HPDE6-E6E7 (cell line): Measurements from ENCODE around the gene OR5A2.
"Not testable (repeated sequence)": the region's sequence is repeated elsewhere in the genome, so short reads cannot be mapped to it uniquely, and the experiment has no call there.

Source experiments
- DNase-seq: peaks from one replicate; pipeline ENCODE4 v3.0.0; 2011; ENCODE audit warnings: missing footprints; ENCODE audit errors: extremely low spot score

The OR5A2 gene

GRCh38 chr11:59426361-59427067 is at the start of gene OR5A2:
Gene OR5A2 (minus strand): TSS chr11:59426413. CDS start chr11:59422953, 3,460 bp downstream.
- no peak for DNase-seq

GRCh38 chr11:59475176-59475575 is 49.0 kb upstream of the OR5A2 start:
- no peak for DNase-seq

GRCh38 chr11:59473015-59473414 is 46.8 kb upstream of the OR5A2 start, which contains the start of gene OR4D10:
Gene OR4D10 (plus strand): TSS chr11:59473315. CDS start chr11:59477430, 4,115 bp downstream.
- no peak for DNase-seq

GRCh38 chr11:59463190-59463641 is 37.0 kb upstream of the OR5A2 start:
- DNase-seq: no peak

- no peak for DNase-seq
Measured at GRCh38 chr11:59459916-59460315, 33.7 kb upstream of the OR5A2 start.

GRCh38 chr11:59456661-59457060 is 30.4 kb upstream of the OR5A2 start, which contains the start of gene OR4D6:
Gene OR4D6 (plus strand): TSS chr11:59456961. CDS start chr11:59456961, 0 bp downstream.
- DNase-seq: no peak

GRCh38 chr11:59448484-59448883 is 22.3 kb upstream of the OR5A2 start:
- DNase-seq: no peak

- DNase-seq: not testable (repeated sequence)
Measured at GRCh38 chr11:59445624-59446023, 19.4 kb upstream of the OR5A2 start.

- no peak for DNase-seq
Measured at GRCh38 chr11:59437770-59438169, 11.6 kb upstream of the OR5A2 start.

GRCh38 chr11:59436169-59436568 is 10.0 kb upstream of the OR5A2 start, which contains the start of gene OR5A1:
Gene OR5A1 (plus strand): TSS chr11:59436469. CDS start chr11:59443169, 6,700 bp downstream.
- no peak for DNase-seq

GRCh38 chr11:59429924-59430516 is 3.8 kb upstream of the OR5A2 start:
- peak; percentile 38 for DNase-seq

- no peak for DNase-seq
Measured at GRCh38 chr11:59427068-59427382, 812 bp upstream of the OR5A2 start.

- no peak for DNase-seq
Measured at GRCh38 chr11:59425131-59425530, 1.1 kb downstream of the OR5A2 start.

GRCh38 chr11:59423835-59424234 is 2.4 kb downstream of the OR5A2 start:
- DNase-seq: no peak

GRCh38 chr11:59418156-59418555 is 8.1 kb downstream of the OR5A2 start:
- no peak for DNase-seq

- DNase-seq: no peak
Measured at GRCh38 chr11:59417023-59417422, 9.2 kb downstream of the OR5A2 start.

- DNase-seq: no peak
Measured at GRCh38 chr11:59416613-59417012, 9.6 kb downstream of the OR5A2 start.

GRCh38 chr11:59415111-59415510 is 11.1 kb downstream of the OR5A2 start:
- DNase-seq: no peak

- DNase-seq: no peak
Measured at GRCh38 chr11:59413646-59414045, 12.6 kb downstream of the OR5A2 start.

GRCh38 chr11:59403546-59403945 is 22.7 kb downstream of the OR5A2 start:
- DNase-seq: no peak

GRCh38 chr11:59401262-59401552 is 25.0 kb downstream of the OR5A2 start:
- no peak for DNase-seq

- DNase-seq: no peak
Measured at GRCh38 chr11:59400461-59401261, 25.6 kb downstream of the OR5A2 start.

GRCh38 chr11:59394186-59394585 is 32.0 kb downstream of the OR5A2 start:
- DNase-seq: no peak
